ENCODE data around the gene ODAD4.

ODAD4 gene

GRCh38 chr17:41942626-41943373, 12.4 kb downstream of the ODAD4 start:
- no peak for DNase-seq

GRCh38 chr17:41943492-41943891, 13.1 kb downstream of the ODAD4 start:
- no peak for DNase-seq

GRCh38 chr17:41944943-41945342, 14.5 kb downstream of the ODAD4 start:
- no peak for DNase-seq

GRCh38 chr17:41948762-41949460, 18.5 kb downstream of the ODAD4 start:
- no peak for DNase-seq

- DNase-seq: no peak
These were observed 26.1 kb downstream of the ODAD4 start for GRCh38 chr17:41956522-41956921.

GRCh38 chr17:41957031-41957868, 26.8 kb downstream of the ODAD4 start:
- no peak for DNase-seq

- no peak for DNase-seq
These were observed 27.5 kb downstream of the ODAD4 start for GRCh38 chr17:41957869-41958439.

- DNase-seq: no peak
These were observed 28.6 kb downstream of the ODAD4 start for GRCh38 chr17:41959030-41959335.

GRCh38 chr17:41959336-41960095, 29.1 kb downstream of the ODAD4 start:
- no peak for DNase-seq

- no peak for DNase-seq
These were observed 31.7 kb downstream of the ODAD4 start for GRCh38 chr17:41962111-41962510.

GRCh38 chr17:41962768-41963434, 32.5 kb downstream of the ODAD4 start:
- peak; percentile 71 for DNase-seq

GRCh38 chr17:41965694-41966462, 35.5 kb downstream of the ODAD4 start:
- DNase-seq: peak; percentile 62

- peak; percentile 93 for DNase-seq
These were observed 36.2 kb downstream of the ODAD4 start, which contains the start of gene CNP for GRCh38 chr17:41966463-41967140. CNP (plus strand) TSS chr17:41966795; CDS start chr17:41966885, 90 bp downstream.

GRCh38 chr17:41967141-41967920, 36.9 kb downstream of the ODAD4 start:
- DNase-seq: peak; percentile 33

GRCh38 chr17:41967921-41968578, 37.6 kb downstream of the ODAD4 start:
- no peak for DNase-seq

GRCh38 chr17:41968676-41969075, 38.3 kb downstream of the ODAD4 start:
- no peak for DNase-seq

GRCh38 chr17:41970901-41971331, 40.5 kb downstream of the ODAD4 start:
- DNase-seq: no peak

- no peak for DNase-seq
These were observed 41.5 kb downstream of the ODAD4 start for GRCh38 chr17:41971721-41972523.

All from stimulated activated CD4-positive, alpha-beta T cell treated with anti-CD3 and anti-CD28 coated beads, Interleukin-4, amount 100 ng/mL, for 1 hour (primary cell).